Activated B cell treated with CpG ODN at 0.5 μM for 24 hours (primary cell): Measurements from ENCODE around the gene VAX1. TPM values are rescaled to one million over a fixed set of nuclear protein-coding genes. Genes with fewer than 3 reads are reported as not detected.
"Not testable (repeated sequence)": the region's sequence is repeated elsewhere in the genome, so short reads cannot be mapped to it uniquely, and the experiment has no call there.

Source experiments
- ATAC-seq: fragments of 200-7000 bp; cut with Tn5 transposase; one replicate; pipeline ENCODE4 v1.10.0; 2021; ENCODE audit warnings: low read depth, mild to moderate bottlenecking, moderate library complexity
- CTCF ChIA-PET: fragments of 350-600 bp; sonication (Branson Sonifier 250); formaldehyde crosslinking; loops from one replicate; lab custom pipeline; 2021; ENCODE audit warnings: antibody characterized with exemption; lab: Charles Lee
- POLR2A ChIA-PET: fragments of 350-600 bp; sonication (Branson Sonifier 250); formaldehyde crosslinking; loops from one replicate; lab custom pipeline; 2021; ENCODE audit warnings: antibody characterized with exemption; lab: Charles Lee
- DNase-seq: peaks from one replicate; pipeline ENCODE4 v3.0.0; 2022
- H3K27ac Mint-ChIP-seq: one replicate; pipeline ENCODE4 v1.8.0; 2020; ENCODE audit warnings: mixed read lengths
- H3K27me3 Mint-ChIP-seq: one replicate; pipeline ENCODE4 v1.8.0; 2021; ENCODE audit warnings: mixed read lengths
- H3K36me3 Mint-ChIP-seq: one replicate; pipeline ENCODE4 v1.8.0; 2021; ENCODE audit warnings: low read depth, mixed read lengths
- H3K4me1 Mint-ChIP-seq: one replicate; pipeline ENCODE4 v1.8.0; 2021; ENCODE audit warnings: mixed read lengths
- H3K4me3 Mint-ChIP-seq: one replicate; pipeline ENCODE4 v1.8.0; 2020; ENCODE audit warnings: mild to moderate bottlenecking, mixed read lengths
- H3K9me3 Mint-ChIP-seq: one replicate; pipeline ENCODE4 v1.8.0; 2020; ENCODE audit warnings: mixed read lengths
- intact Hi-C: fragments of 100-400 bp; cut with micrococcal nuclease; formaldehyde crosslinking; loops from one replicate; pipeline ENCODE4 v1.15.1; 2024
- total RNA-seq: library from RNA; stranded (reverse); gene quantifications from 2 replicates; pipeline ENCODE4 v1.2.3, GENCODE V29; 2022
- TF ChIP-seq, protein P1 (sequence below): fragments of 200-600 bp; IDR thresholded peaks from one replicate; pipeline ENCODE4 v1.8.0; 2022; ENCODE audit warnings: antibody characterized with exemption, mild to moderate bottlenecking

VAX1 gene
- total RNA-seq, 1 donor from 2014 or later, result not detected

- TF ChIP-seq, protein P1, sequence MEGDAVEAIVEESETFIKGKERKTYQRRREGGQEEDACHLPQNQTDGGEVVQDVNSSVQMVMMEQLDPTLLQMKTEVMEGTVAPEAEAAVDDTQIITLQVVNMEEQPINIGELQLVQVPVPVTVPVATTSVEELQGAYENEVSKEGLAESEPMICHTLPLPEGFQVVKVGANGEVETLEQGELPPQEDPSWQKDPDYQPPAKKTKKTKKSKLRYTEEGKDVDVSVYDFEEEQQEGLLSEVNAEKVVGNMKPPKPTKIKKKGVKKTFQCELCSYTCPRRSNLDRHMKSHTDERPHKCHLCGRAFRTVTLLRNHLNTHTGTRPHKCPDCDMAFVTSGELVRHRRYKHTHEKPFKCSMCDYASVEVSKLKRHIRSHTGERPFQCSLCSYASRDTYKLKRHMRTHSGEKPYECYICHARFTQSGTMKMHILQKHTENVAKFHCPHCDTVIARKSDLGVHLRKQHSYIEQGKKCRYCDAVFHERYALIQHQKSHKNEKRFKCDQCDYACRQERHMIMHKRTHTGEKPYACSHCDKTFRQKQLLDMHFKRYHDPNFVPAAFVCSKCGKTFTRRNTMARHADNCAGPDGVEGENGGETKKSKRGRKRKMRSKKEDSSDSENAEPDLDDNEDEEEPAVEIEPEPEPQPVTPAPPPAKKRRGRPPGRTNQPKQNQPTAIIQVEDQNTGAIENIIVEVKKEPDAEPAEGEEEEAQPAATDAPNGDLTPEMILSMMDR, result no peak
- Mint-ChIP-seq H3K36me3 (no peaks in the 10 kb centered on the region), H3K27me3 (no peaks in the 10 kb centered on the region), H3K4me1 (no peaks in the 10 kb centered on the region), H3K9me3 (no peaks in the 10 kb centered on the region), H3K4me3 (no peak overlapping the region), H3K27ac (no peak overlapping the region)
- ATAC-seq, result no peak
- DNase-seq, result no peak
- CTCF ChIA-PET, result no interaction called here
- POLR2A ChIA-PET, result no interaction called here
- intact Hi-C loops, result no loop called here
Measured at GRCh38 chr10:117090834-117091233, 47.2 kb downstream of the VAX1 start.

GRCh38 chr10:117087521-117087920, 50.5 kb downstream of the VAX1 start:
- no peak overlapping the region for H3K27ac Mint-ChIP-seq
- TF ChIP-seq, protein P1, result no peak
- intact Hi-C loops, result no loop called here
- H3K4me1 Mint-ChIP-seq, result no peaks in the 10 kb centered on the region
- no peaks in the 10 kb centered on the region for H3K27me3 Mint-ChIP-seq
- ChIA-PET CTCF (no interaction called here), POLR2A (no interaction called here)
- ATAC-seq (no peak), DNase-seq (no peak)
- H3K36me3 Mint-ChIP-seq, result no peaks in the 10 kb centered on the region
- H3K4me3 Mint-ChIP-seq, result no peak overlapping the region
- H3K9me3 Mint-ChIP-seq, result no peaks in the 10 kb centered on the region

GRCh38 chr10:117086546-117086945, 51.5 kb downstream of the VAX1 start:
- H3K4me3 Mint-ChIP-seq, result no peak overlapping the region
- H3K36me3 Mint-ChIP-seq, result no peaks in the 10 kb centered on the region
- POLR2A ChIA-PET, result no interaction called here
- H3K27me3 Mint-ChIP-seq, result no peaks in the 10 kb centered on the region
- H3K9me3 Mint-ChIP-seq, result no peaks in the 10 kb centered on the region
- CTCF ChIA-PET, result no interaction called here
- TF ChIP-seq, protein P1, result no peak
- no peaks in the 10 kb centered on the region for H3K4me1 Mint-ChIP-seq
- intact Hi-C loops, result no loop called here
- DNase-seq, result no peak
- ATAC-seq, result no peak
- no peak overlapping the region for H3K27ac Mint-ChIP-seq

DNA sequence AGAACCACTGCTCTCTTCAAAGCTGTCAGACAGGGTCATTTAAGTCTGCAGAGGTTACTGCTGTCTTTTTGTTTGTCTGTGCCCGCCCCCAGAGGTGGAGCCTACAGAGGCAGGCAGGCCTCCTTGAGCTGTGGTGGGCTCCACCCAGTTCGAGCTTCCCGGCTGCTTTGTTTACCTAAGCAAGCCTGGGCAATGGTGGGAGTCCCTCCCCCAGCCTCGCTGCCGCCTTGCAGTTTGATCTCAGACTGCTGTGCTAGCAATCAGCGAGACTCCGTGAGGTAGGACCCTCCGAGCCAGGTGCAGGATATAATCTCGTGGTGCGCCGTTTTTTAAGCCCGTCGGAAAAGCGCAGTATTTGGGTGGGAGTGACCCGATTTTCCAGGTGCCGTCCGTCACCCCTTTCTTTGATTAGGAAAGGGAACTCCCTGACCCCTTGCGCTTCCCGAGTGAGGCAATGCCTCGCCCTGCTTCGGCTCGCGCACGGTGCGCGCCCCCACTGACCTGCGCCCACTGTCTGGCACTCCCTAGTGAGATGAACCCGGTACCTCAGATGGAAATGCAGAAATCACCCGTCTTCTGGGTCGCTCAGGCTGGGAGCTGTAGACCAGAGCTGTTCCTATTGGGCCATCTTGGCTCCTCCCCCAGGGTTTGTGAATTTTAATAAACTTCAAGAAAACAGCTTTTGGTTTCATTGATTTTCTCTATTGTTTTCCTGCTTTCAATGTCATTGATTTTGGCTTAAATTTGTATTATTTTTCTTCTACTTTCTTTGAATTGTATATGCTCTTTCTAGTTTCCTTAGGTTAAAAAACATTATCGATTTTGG, 53.4 kb downstream of the VAX1 start:
- H3K27ac Mint-ChIP-seq, H3K9me3 Mint-ChIP-seq, POLR2A ChIA-PET, H3K4me3 Mint-ChIP-seq, DNase-seq, intact Hi-C loops, ATAC-seq, CTCF ChIA-PET, H3K4me1 Mint-ChIP-seq, H3K36me3 Mint-ChIP-seq, H3K27me3 Mint-ChIP-seq: not testable (repeated sequence)

Other genes with a start within 250 kb of the VAX1 start
- 0.51 TPM in 1 of 2 replicates, not detected in the other for gene SHTN1, start 133.1 kb downstream of the VAX1 start, total RNA-seq
- gene KCNK18, start 59.2 kb upstream of the VAX1 start, total RNA-seq, result not detected in 2 replicates
- gene SLC18A2, start 102.8 kb upstream of the VAX1 start, total RNA-seq, result not detected in 2 replicates
- gene PDZD8, start 237.2 kb upstream of the VAX1 start, total RNA-seq, result 13.2 and 13.7 TPM in 2 replicates